Psoas muscle (tissue), 8 donors: ENCODE measurements around the gene CDKAL1. TPM values are rescaled to one million over a fixed set of nuclear protein-coding genes. Genes with fewer than 3 reads are reported as not detected.
"Not testable (repeated sequence)": the region's sequence is repeated elsewhere in the genome, so short reads cannot be mapped to it uniquely, and the experiment has no call there.

ENCODE experiments used
- ATAC-seq, 4 donors: fragments of 200-7000 bp; cut with Tn5 transposase; one replicate each; pipeline ENCODE4 v1.9.1; 2020; ENCODE audit warnings: moderate library complexity in 3 of 4, mild to moderate bottlenecking in 2 of 4
- DNase-seq, 2 donors: peaks; one replicate each; pipeline ENCODE4 v3.0.0-alpha.2; 2020
- H3K27ac ChIP-seq: fragments of 200-600 bp; one replicate; pipeline ENCODE4 v1.8.0; 2022
- H3K27me3 ChIP-seq, 3 donors: fragments of 200-600 bp in 1 of 3; one replicate each; pipeline versions ENCODE4 v1.6.1 to v1.8.0; 2013 to 2022; ENCODE audit warnings: low read length in 2 of 3, mild to moderate bottlenecking in 2 of 3, moderate library complexity in 1 of 3; ENCODE audit not compliant: insufficient read depth in 3 of 3
- H3K36me3 ChIP-seq, 2 donors: fragments of 200-600 bp in 1 of 2; one replicate each; pipeline versions ENCODE4 v1.6.1 to v1.8.0; 2013 to 2022; ENCODE audit warnings: low read depth in 1 of 2, mild to moderate bottlenecking in 1 of 2, moderate library complexity in 1 of 2; ENCODE audit not compliant: insufficient read depth in 1 of 2
- H3K4me1 ChIP-seq: fragments of 200-600 bp; one replicate; pipeline ENCODE4 v1.8.0; 2022
- H3K4me3 ChIP-seq: fragments of 200-600 bp; one replicate; pipeline ENCODE4 v1.8.0; 2022; ENCODE audit warnings: mild to moderate bottlenecking
- H3K9me3 ChIP-seq: fragments of 200-600 bp; one replicate; pipeline ENCODE4 v1.8.0; 2022
- CTCF ChIP-seq: fragments of 200-600 bp; IDR thresholded peaks from one replicate; pipeline ENCODE4 v1.8.0; 2022; ENCODE audit warnings: antibody characterized with exemption
- WGBS, 3 donors: extraction: QIAGEN DNeasy Blood & Tissue Kit; methylation state at CpG; one replicate each; pipeline versions ENCODE4 v1.1.6 to v1.1.7; 2013; 5-methylcytosine and 5-hydroxymethylcytosine counted together
- intact Hi-C, 2 donors: fragments of 100-400 bp; cut with DNase I; formaldehyde crosslinking; loops; one replicate each; pipeline versions ENCODE4 v1.11.0 to v1.14.2; 2022
- polyA plus RNA-seq, 3 donors: library from polyadenylated mRNA; stranded (reverse); fragments of 200-250 nt; gene quantifications; one replicate each; pipeline ENCODE4 v1.2.3, GENCODE V29; 2013
- total RNA-seq, 4 donors: library from RNA; stranded (reverse); fragmentation: NEBNext Ultra II Directional in 2 of 4; extraction: Animal tissue kit (Norgen Biotek cat#: 25700) in 2 of 4; gene quantifications; one replicate each; pipeline versions ENCODE4 v1.2.1 to v1.2.4, GENCODE V29; 2021 to 2023
- donor health status: healthy with polysubstance abuse.
- donor health status: DM: no; HTN: no; CAD: no; lungs with moderate emphysema.
- donor health status: Bipolar disorder and iron deficiency.
- donor health status: healthy.
- donor health status: DM: yes; HTN: yes; CAD: no.
- donor health status: DM: no; HTN: no; CAD: no.
- donor health status: DM: no; HTN: no; CAD: no.
- donor health status: DM: yes; HTN: yes; CAD: no.

The CDKAL1 gene
- total and polyA plus RNA-seq, 7 donors: 4.5 to 16.1 (median 12.9) TPM

DNA sequence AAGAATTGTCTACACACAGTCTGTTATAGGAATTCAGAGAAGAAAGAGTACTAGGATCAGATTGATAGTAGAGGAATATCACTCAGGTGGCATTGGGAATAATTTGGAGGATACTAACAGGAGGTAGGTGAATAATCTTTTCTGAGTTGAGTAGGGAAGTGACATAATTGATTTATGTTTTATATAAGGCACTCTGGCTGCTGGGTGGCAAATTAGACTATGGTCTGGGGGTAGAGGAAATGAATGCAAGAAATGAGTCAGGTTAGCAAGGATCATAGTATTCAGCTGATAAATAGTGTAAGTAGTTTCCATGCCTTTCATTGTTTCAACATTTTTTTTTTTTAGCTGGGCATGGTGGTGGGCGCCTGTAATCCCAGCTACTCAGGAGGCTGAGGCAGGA, 113.3 kb downstream of the CDKAL1 start:
- no peaks in the 10 kb centered on the region for H3K9me3 ChIP-seq
- no peaks in the 10 kb centered on the region for H3K27me3 ChIP-seq
- no peak for TF ChIP-seq CTCF
- DNase-seq (no peak), ATAC-seq (no peak)
- H3K27ac ChIP-seq: no peak overlapping the region
- 100% methylated on average over 1 of the region's 1 CpG for WGBS, 3 donors
- H3K4me3 ChIP-seq: no peak overlapping the region
- H3K36me3 ChIP-seq: peaks cover 0 to 2% of the 10 kb centered on the region in 2 donors
- H3K4me1 ChIP-seq: no peaks in the 10 kb centered on the region
- intact Hi-C loops: no loop called here

GRCh38 chr6:20649696-20650470, 115.6 kb downstream of the CDKAL1 start:
- H3K4me3 ChIP-seq, H3K27ac ChIP-seq, intact Hi-C loops, H3K4me1 ChIP-seq, DNase-seq, ATAC-seq, H3K36me3 ChIP-seq, H3K9me3 ChIP-seq, H3K27me3 ChIP-seq: not testable (repeated sequence)
- WGBS, 3 donors: 83 to 98% (median 96%) methylated on average over 7 of the region's 7 CpGs

DNA sequence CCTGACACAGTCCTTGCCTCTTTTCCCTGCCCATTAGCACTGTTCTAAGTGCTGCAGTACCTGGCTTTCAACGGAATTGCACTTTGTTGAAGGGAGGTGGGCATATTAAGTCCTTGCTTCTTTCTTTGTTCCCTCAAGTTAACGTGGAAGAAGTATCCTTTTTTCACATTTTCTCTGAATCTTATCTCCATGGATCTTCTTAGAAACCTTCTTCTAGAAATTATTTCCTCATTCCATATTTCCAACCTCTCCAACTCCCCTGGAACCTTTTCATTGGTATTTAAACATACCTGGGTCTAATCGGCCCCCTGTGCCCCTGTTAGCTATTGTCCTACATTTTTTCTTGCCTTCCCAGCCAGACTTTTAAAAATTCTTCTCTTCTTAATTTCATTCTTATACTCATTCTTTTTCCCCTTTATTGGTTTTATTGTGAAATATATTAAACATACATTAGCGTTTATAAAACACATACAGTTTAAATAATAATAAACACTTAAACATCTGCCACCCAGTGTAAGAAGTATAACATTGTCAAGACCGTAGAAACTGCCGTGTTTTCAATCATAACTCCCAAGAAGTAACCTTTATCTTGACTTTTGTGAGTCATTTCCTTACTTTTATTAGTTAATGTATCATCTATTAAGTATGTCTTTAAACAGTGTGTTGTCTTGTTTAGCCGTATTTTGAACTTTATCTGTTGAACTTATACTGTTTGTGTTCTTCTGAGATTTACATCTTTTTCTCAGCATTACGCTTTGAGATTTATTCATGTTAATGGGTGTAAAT, 118.2 kb downstream of the CDKAL1 start:
- intact Hi-C loops: no loop called here
- H3K36me3 ChIP-seq: peaks cover 0 to 2% of the 10 kb centered on the region in 2 donors
- no peak for TF ChIP-seq CTCF
- H3K27ac ChIP-seq: no peak overlapping the region
- ATAC-seq: no peak
- H3K4me3 ChIP-seq: no peak overlapping the region
- no peaks in the 10 kb centered on the region for H3K4me1 ChIP-seq
- no peaks in the 10 kb centered on the region for H3K9me3 ChIP-seq
- H3K27me3 ChIP-seq: no peaks in the 10 kb centered on the region
- DNase-seq: no peak
- WGBS, 3 donors: 82 to 86% (median 85%) methylated on average over 8 of the region's 8 CpGs

- no peaks in the 10 kb centered on the region for H3K9me3 ChIP-seq
- H3K27me3 ChIP-seq: no peaks in the 10 kb centered on the region
- no peak for TF ChIP-seq CTCF
- H3K36me3 ChIP-seq: peaks cover 0 to 2% of the 10 kb centered on the region in 2 donors
- no peak overlapping the region for H3K4me3 ChIP-seq
- H3K27ac ChIP-seq: no peak overlapping the region
- WGBS, 3 donors: 91 to 95% (median 92%) methylated on average over 4 of the region's 4 CpGs
- DNase-seq: no peak
- ATAC-seq: no peak
- intact Hi-C loops: no loop called here
- H3K4me1 ChIP-seq: no peaks in the 10 kb centered on the region
These were observed 118.8 kb downstream of the CDKAL1 start for GRCh38 chr6:20653085-20653479.

DNA sequence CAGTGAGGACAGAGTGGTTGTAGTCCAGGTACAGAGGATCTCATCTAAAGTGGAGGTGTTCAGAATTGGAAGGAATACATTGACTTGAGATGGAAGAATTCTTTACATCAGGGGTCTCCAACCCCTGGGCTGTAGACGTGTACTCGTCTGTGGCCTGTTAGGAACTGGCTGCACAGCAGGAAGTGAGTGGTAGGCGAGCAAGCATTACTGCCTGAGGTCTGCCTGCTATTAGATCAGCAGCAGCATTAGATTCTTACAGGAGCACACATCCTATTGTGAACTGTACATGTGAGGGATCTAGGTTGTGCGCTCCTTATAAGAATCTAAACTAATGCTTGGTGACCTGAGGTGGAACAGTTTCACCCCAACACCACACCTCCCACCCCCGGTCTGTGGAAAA, 121.1 kb downstream of the CDKAL1 start:
- no peak for DNase-seq
- Histone ChIP-seq H3K36me3 (peaks cover 0 to 3% of the 10 kb centered on the region in 2 donors), H3K4me1 (no peaks in the 10 kb centered on the region), H3K27me3 (no peaks in the 10 kb centered on the region), H3K9me3 (no peaks in the 10 kb centered on the region), H3K4me3 (no peak overlapping the region), H3K27ac (no peak overlapping the region)
- TF ChIP-seq CTCF: no peak
- intact Hi-C loops: no loop called here
- WGBS, 3 donors: 95 to 98% (median 96%) methylated on average over 5 of the region's 5 CpGs
- ATAC-seq: no peak
